SU-DHL-6 (cell line): ENCODE measurements around the gene PLEKHS1.

Experiments used
- H2AFZ ChIP-seq: fragments of 200-600 bp; sonication (generic); 2 replicates; pipeline ENCODE4 v1.6.1; 2014; ENCODE audit warnings: low read depth, mild to moderate bottlenecking, moderate library complexity, mixed read lengths, antibody characterized with exemption, low read length; ENCODE audit not compliant: severe bottlenecking
- H3F3A ChIP-seq: fragments of 200-600 bp; shearing (Covaris generic); 2 replicates; pipeline ENCODE4 v1.6.0; 2016; ENCODE audit warnings: antibody characterized with exemption, mild to moderate bottlenecking; ENCODE audit not compliant: insufficient read depth
- H3K27ac ChIP-seq: fragments of 200-600 bp; sonication (generic); 2 replicates; pipeline ENCODE4 v1.5.1; 2016; ENCODE audit warnings: low read depth, mild to moderate bottlenecking, low read length, moderate library complexity, mixed read lengths
- H3K27me3 ChIP-seq: fragments of 200-600 bp; sonication (generic), shearing (Covaris generic); 2 replicates; pipeline ENCODE4 v1.6.0; 2014; ENCODE audit warnings: mild to moderate bottlenecking, low read length
- H3K36me3 ChIP-seq: fragments of 200-600 bp; sonication (generic); 2 replicates; pipeline ENCODE4 v1.6.1; 2014; ENCODE audit warnings: mild to moderate bottlenecking, low read length, mixed read lengths
- H3K4me2 ChIP-seq: fragments of 300-600, 200-600 bp; shearing (Covaris generic), sonication (generic); 2 replicates; pipeline ENCODE4 v1.6.0; 2014; ENCODE audit warnings: low read length, low read depth, mild to moderate bottlenecking; ENCODE audit not compliant: poor library complexity, severe bottlenecking
- H3K4me3 ChIP-seq: fragments of 200-600 bp; sonication (generic); 2 replicates; pipeline ENCODE4 v1.5.1; 2014; ENCODE audit warnings: antibody characterized with exemption, low read length, mild to moderate bottlenecking, mixed read lengths; ENCODE audit not compliant: insufficient read depth, poor library complexity, severe bottlenecking
- H3K79me2 ChIP-seq: fragments of 200-600 bp; sonication (generic); 2 replicates; pipeline ENCODE4 v1.6.1; 2014; ENCODE audit warnings: mild to moderate bottlenecking, low read length, moderate library complexity; ENCODE audit not compliant: insufficient read depth
- H3K9ac ChIP-seq: fragments of 200-600 bp; sonication (generic); 2 replicates; pipeline ENCODE4 v1.7.0; 2014; ENCODE audit warnings: mild to moderate bottlenecking, low read length
- H3K9me2 ChIP-seq: fragments of 200-600 bp; sonication (generic); replicated peaks from 2 replicates; pipeline ENCODE4 v1.6.1; 2014; ENCODE audit warnings: low read length; ENCODE audit not compliant: insufficient read depth
- H3K9me3 ChIP-seq: fragments of 200-600 bp; sonication (generic); 2 replicates; pipeline ENCODE4 v1.6.1; 2014; ENCODE audit warnings: low read length, mixed read lengths; ENCODE audit not compliant: insufficient read depth
- H4K20me1 ChIP-seq: fragments of 200-600 bp; sonication (generic); 2 replicates; pipeline ENCODE4 v1.6.1; 2014; ENCODE audit warnings: low read depth, mild to moderate bottlenecking, antibody characterized with exemption, low read length, moderate library complexity, mixed read lengths
- CTCF ChIP-seq: fragments of 200-600 bp; sonication (generic); IDR thresholded peaks from one replicate; pipeline ENCODE4 v1.5.1; 2017; ENCODE audit warnings: antibody characterized with exemption, mild to moderate bottlenecking, low read length, moderate library complexity; ENCODE audit not compliant: insufficient read depth, poor library complexity, severe bottlenecking
- EZH2phosphoT487 ChIP-seq: fragments of 200-600 bp; sonication (generic), shearing (Covaris generic); conservative IDR thresholded peaks from 2 replicates; pipeline ENCODE4 v1.6.1; 2018; ENCODE audit warnings: mild to moderate bottlenecking, antibody characterized with exemption, low read length, moderate library complexity, mixed read lengths

The PLEKHS1 gene

GRCh38 chr10:113752553-113752952 lies 1.1 kb downstream of the PLEKHS1 start:
- TF ChIP-seq CTCF = no peak
- no peak for TF ChIP-seq EZH2phosphoT487
- Histone ChIP-seq H3K27ac (no peak overlapping the region), H2AFZ (no peak overlapping the region), H3K9ac (no peak overlapping the region), H3K79me2 (no peaks in the 10 kb centered on the region), H3K36me3 (no peaks in the 10 kb centered on the region), H3K9me3 (no peaks in the 10 kb centered on the region), H4K20me1 (no peaks in the 10 kb centered on the region), H3F3A (no peaks in the 10 kb centered on the region), H3K27me3 (no peaks in the 10 kb centered on the region), H3K9me2 (no peaks in the 10 kb centered on the region), H3K4me3 (no peak overlapping the region), H3K4me2 (no peak overlapping the region)

DNA sequence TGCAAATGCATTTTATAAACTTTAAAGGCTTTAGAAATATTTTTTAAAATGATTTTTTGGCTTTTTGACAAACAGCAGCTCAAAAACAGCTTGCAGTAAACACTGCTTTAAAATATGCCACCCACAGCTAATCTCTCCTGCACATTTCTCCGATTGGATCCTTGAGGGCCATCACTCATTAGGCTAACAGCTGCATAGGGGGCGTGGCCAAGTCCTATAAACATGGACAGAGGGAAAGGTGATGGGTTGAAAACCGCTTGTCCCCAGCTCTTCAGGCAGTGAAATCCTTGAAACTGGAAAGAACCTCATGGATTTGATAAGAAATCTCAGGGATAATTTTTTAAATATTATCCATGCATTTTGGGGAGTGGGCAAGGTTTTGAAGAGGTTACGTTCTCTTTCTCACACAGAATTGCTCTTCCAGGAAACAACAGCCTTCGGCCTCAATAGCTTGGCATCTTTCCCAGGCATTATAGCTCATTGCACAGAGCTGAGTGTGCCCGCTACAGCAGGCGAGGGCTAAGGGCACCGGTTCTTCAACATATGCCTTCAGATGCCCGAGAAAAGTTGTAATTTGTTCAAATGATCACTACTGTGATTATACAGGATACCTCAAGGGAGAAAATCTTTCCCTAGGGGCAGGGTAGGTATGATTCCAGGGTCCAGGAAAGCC lies 1.7 kb downstream of the PLEKHS1 start:
- no peaks in the 10 kb centered on the region for H3K9me2 ChIP-seq
- no peak overlapping the region for H3K27ac ChIP-seq
- no peak overlapping the region for H3K4me2 ChIP-seq
- no peaks in the 10 kb centered on the region for H3F3A ChIP-seq
- no peaks in the 10 kb centered on the region for H3K79me2 ChIP-seq
- TF ChIP-seq CTCF (no peak), EZH2phosphoT487 (no peak)
- H4K20me1 ChIP-seq = no peaks in the 10 kb centered on the region
- no peaks in the 10 kb centered on the region for H3K27me3 ChIP-seq
- H3K9ac ChIP-seq = no peak overlapping the region
- no peaks in the 10 kb centered on the region for H3K9me3 ChIP-seq
- H3K36me3 ChIP-seq = no peaks in the 10 kb centered on the region
- no peak overlapping the region for H2AFZ ChIP-seq
- H3K4me3 ChIP-seq = no peak overlapping the region

- no peaks in the 10 kb centered on the region for H3F3A ChIP-seq
- H3K4me3 ChIP-seq = no peak overlapping the region
- TF ChIP-seq EZH2phosphoT487 (no peak), CTCF (no peak)
- no peaks in the 10 kb centered on the region for H3K36me3 ChIP-seq
- no peaks in the 10 kb centered on the region for H3K27me3 ChIP-seq
- H3K9me3 ChIP-seq = no peaks in the 10 kb centered on the region
- H3K9me2 ChIP-seq = no peaks in the 10 kb centered on the region
- H3K79me2 ChIP-seq = no peaks in the 10 kb centered on the region
- no peaks in the 10 kb centered on the region for H4K20me1 ChIP-seq
- H3K4me2 ChIP-seq = no peak overlapping the region
- H3K27ac ChIP-seq = no peak overlapping the region
- no peak overlapping the region for H3K9ac ChIP-seq
- H2AFZ ChIP-seq = no peak overlapping the region
These were observed 2.6 kb downstream of the PLEKHS1 start for GRCh38 chr10:113754125-113754524.
